ENCODE results near the gene ZRANB1.
A peak's percentile ranks its signal among the peaks of the same experiment; 100 is the strongest.

The ZRANB1 gene

GRCh38 chr10:125003146-125003900 lies 61.4 kb downstream of the ZRANB1 start:
- 0 out of 2 replicates have a peak overlapping the region, but pooled peaks have one; percentile 4 for H3K27ac ChIP-seq
- TF ChIP-seq CTCF (conservative IDR thresholded peaks at IDR 0.05), result no peak
- no peak for TF ChIP-seq ZFX (IDR thresholded peaks at IDR 0.05)

GRCh38 chr10:125003901-125004467 lies 62.1 kb downstream of the ZRANB1 start:
- TF ChIP-seq CTCF (conservative IDR thresholded peaks at IDR 0.05), result no peak
- TF ChIP-seq ZFX (IDR thresholded peaks at IDR 0.05), result no peak
- H3K27ac ChIP-seq, result 0 out of 2 replicates have a peak overlapping the region, but pooled peaks have one; percentile 4

DNA sequence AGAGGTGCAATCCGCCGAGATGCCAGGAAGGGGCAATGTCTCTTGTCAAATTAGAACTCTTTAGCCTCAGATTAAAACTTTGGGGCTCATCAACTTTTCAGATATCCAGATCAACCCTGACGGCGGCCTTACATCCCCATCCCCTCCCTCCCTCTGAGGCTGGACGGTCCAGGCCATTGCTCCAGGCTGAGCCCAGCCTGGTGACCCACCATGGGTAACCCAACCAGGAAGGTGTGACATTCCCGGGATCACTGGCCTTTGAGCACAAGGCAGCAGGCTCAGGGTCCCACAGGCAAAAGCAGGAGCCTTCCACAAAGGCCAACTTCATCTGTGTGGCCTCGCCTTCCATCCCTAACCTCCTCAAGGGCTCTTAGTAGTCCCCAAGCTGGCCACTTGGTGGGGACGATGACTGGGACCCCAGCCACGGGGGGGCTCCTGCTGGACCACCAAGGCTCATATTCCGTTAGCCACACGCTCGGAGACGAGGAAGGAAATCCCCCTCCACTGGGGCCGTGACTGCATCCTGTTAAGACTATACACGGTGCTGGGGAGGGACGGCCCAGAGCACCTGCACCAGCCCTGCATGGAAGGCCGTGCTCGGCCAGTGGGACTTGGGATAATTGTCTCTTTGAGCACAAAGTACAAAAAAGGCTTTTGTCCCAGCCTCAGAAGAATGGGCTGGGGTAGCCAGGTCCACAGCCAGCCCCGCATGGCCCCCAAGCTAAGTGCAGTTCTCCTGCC lies 62.8 kb downstream of the ZRANB1 start:
- H3K27ac ChIP-seq, result no peak overlapping the region
- TF ChIP-seq CTCF (conservative IDR thresholded peaks at IDR 0.05) (no peak), ZFX (IDR thresholded peaks at IDR 0.05) (no peak)

DNA sequence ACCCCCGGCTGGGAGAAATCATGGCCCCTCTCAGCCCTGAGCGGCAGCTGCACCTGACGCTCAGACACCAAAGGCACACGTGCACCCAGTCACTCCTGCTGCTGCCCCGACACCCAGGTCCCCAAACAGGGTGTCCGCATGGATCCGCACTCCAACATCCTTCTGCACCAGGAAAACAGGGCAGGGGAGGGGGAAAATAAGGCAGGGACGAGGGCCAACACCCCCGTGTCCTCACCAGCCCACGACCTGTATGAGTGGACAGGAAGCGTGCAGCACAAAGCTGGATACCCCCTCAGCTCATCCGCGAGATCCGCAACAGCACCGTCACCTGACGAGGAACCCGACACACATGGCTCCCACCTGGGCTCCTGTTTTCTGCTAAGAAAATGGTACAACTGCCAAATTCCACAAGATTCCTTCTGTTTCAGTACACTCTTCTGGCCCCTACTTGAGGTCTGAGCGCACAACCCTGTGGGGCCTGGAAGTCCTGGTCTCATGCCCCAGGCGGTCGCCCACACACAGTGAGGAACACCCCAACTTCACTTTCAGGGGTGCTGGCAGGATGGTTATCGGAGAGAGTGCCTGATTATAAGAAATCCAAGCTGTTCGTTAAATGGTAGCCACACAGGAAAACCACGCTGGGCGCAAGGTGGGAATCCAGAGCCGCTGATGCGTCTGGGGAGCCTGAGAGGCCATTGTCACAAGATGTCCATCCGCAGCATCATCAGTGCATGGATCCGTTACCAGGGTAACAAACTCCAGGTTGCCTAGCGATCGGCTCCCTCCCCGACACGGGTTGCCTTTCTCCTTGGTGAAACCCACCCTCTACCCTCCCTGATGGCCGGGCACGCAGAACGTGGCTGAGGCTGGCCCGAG lies 63.6 kb downstream of the ZRANB1 start:
- no peak overlapping the region for H3K27ac ChIP-seq

DNA sequence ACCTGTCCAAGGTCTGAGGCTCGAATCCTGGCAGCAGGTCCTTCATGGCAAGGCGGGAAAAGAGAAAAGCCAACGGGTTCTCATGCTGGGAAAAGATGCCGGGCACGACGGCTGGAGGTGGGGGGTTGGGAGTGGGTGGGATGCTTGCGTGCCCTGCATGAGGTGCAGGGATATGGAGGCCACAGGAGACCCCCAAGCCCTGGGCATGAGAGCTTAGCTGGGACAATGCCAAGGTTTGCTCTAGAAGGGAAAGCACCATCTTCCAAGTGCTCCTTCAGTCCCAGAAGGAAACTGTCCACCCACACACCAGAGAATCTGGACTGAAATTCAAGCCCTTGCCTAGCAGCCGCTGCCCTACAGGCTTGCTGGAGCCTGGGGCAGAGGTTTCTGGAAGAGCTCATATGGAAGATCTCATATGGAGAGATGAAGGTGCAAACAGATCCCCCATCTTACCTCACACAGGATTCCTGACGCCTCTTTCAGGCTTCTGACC lies 64.3 kb downstream of the ZRANB1 start:
- H3K27ac ChIP-seq, result peak overlapping the region; percentile 93
- TF ChIP-seq CTCF (conservative IDR thresholded peaks at IDR 0.05) (no peak), ZFX (IDR thresholded peaks at IDR 0.05) (no peak)

More for the DNA sequence above, 63.6 kb downstream of the ZRANB1 start:
- TF ChIP-seq ZFX (IDR thresholded peaks at IDR 0.05), result no peak
- TF ChIP-seq CTCF (conservative IDR thresholded peaks at IDR 0.05), result no peak

DNA sequence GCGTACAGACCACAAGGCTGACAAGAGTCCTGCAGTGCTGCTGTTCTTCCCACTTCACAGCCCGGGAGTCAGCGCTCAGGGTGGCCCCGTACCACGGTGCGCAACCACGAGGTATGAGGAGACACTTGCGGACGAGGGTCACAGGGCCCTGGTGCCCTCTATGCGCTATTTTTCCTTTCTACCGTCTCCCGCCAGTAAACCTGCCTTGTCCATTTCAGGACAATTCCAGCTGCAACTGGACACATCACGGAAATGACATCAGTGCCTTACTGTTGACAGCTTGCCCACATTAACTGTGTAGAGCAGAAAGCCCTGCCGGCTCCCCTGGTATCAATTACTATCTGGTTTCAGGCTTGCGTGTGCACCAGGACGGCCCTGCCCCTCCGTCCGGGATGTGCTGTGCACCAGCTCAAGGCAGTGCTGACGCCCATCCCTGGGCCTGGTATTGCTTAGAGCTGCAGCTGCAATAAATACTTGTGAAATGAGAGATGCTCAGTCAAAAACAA lies 65.1 kb downstream of the ZRANB1 start:
- peak overlapping the region; percentile 93 for H3K27ac ChIP-seq
- TF ChIP-seq CTCF (conservative IDR thresholded peaks at IDR 0.05), result no peak
- no peak for TF ChIP-seq ZFX (IDR thresholded peaks at IDR 0.05)

Data from C4-2B (cell line).